DND-41 (cell line): ENCODE measurements around the gene TRAPPC6A.

Experiments used
- CTCF ChIP-seq: IDR thresholded peaks from 2 replicates; pipeline ENCODE4 v1.5.1; 2012; ENCODE audit warnings: borderline replicate concordance, low read length, moderate library complexity, mild to moderate bottlenecking; ENCODE audit not compliant: poor library complexity, severe bottlenecking; ENCODE audit errors: extremely low read depth
- EZH2 ChIP-seq: IDR thresholded peaks from 3 replicates; pipeline ENCODE4 v1.6.1; 2012; ENCODE audit warnings: borderline replicate concordance, low read depth, mild to moderate bottlenecking, moderate library complexity, low read length, inconsistent platforms; ENCODE audit not compliant: severe bottlenecking

- TF ChIP-seq CTCF (no peak), EZH2 (no peak)
Measured at GRCh38 chr19:45154064-45154827, 23.8 kb downstream of the TRAPPC6A start.
